Testis (tissue), 2 donors: ENCODE measurements around the gene MYOCD.

ENCODE experiments used
- POLR2A ChIP-seq: fragments of 450-650 bp; IDR thresholded peaks from one replicate; pipeline ENCODE4 v1.6.1; 2017; ENCODE audit warnings: antibody characterized with exemption, mild to moderate bottlenecking, moderate library complexity
- TF ChIP-seq, protein P1 (sequence below), 3 experiments: fragments of 450-650 bp in 2 of 3; fragments of 200-600 bp in 1 of 3; sonication (generic) in 1 of 3; IDR thresholded peaks; one replicate each; pipeline ENCODE4 v1.5.1; 2016 to 2019; ENCODE audit warnings: antibody characterized with exemption in 3 of 3, mild to moderate bottlenecking in 2 of 3, moderate library complexity in 1 of 3

DNA sequence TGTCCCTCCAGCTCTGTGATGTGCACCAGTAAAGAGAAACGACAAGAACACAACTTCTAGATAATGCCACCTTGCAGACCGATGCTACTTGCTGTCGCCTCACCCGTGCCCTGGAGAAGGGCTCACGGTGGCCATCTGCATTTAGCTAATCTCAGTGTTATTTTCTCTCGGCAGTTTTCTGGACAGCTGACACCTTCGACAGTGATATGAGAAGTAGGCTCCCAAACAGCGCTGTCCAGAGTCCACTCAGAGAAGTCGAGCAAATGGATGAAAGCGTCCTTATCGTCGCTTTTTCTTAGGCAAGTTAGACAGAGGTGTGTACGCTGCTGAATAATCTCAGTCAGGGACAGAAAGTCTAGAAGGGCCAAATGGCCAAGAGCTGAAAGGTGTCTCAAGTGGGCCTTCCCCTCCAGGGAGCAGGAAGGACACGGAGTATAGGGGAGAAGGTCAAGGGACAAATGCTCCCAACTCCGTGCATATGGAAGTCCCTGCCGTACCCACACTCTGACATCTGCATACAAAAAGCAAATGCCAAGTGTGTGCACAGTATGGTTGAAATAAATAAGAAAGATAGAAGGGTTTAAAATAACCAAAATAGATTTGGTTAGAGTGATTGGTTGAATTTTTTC is 42.4 kb upstream of the MYOCD start:
- TF ChIP-seq, protein P1, sequence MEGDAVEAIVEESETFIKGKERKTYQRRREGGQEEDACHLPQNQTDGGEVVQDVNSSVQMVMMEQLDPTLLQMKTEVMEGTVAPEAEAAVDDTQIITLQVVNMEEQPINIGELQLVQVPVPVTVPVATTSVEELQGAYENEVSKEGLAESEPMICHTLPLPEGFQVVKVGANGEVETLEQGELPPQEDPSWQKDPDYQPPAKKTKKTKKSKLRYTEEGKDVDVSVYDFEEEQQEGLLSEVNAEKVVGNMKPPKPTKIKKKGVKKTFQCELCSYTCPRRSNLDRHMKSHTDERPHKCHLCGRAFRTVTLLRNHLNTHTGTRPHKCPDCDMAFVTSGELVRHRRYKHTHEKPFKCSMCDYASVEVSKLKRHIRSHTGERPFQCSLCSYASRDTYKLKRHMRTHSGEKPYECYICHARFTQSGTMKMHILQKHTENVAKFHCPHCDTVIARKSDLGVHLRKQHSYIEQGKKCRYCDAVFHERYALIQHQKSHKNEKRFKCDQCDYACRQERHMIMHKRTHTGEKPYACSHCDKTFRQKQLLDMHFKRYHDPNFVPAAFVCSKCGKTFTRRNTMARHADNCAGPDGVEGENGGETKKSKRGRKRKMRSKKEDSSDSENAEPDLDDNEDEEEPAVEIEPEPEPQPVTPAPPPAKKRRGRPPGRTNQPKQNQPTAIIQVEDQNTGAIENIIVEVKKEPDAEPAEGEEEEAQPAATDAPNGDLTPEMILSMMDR (IDR thresholded peaks at IDR 0.05): no peak
- no peak for TF ChIP-seq POLR2A
